WTC11 (cell line): ENCODE data around the gene CCND1. TPM values are rescaled to one million over a fixed set of nuclear protein-coding genes. Genes with fewer than 3 reads are reported as not detected.

Source experiments
- CBFB ChIP-seq: sonication (generic); formaldehyde crosslinking; IDR thresholded peaks from 2 replicates; pipeline ENCODE4 v1.8.1; 2022; ENCODE audit warnings: mild to moderate bottlenecking, low read depth, missing genetic modification reagents
- CREB1 ChIP-seq: sonication (generic); formaldehyde crosslinking; IDR thresholded peaks from 2 replicates; pipeline ENCODE4 v1.8.0; 2023; ENCODE audit warnings: mild to moderate bottlenecking, missing genetic modification reagents
- CREM ChIP-seq: sonication (generic); formaldehyde crosslinking; IDR thresholded peaks from 2 replicates; pipeline ENCODE4 v1.8.1; 2022; ENCODE audit warnings: mild to moderate bottlenecking, missing genetic modification reagents, moderate library complexity
- ETV6 ChIP-seq: sonication (generic); formaldehyde crosslinking; IDR thresholded peaks from 2 replicates; pipeline ENCODE4 v1.8.1; 2022; ENCODE audit warnings: mild to moderate bottlenecking, missing genetic modification reagents
- HMGA2 ChIP-seq: fragments of 250-450 bp; sonication (Bioruptor Pico); IDR thresholded peaks from 2 replicates; pipeline ENCODE4 v1.4.0; 2021; ENCODE audit warnings: mild to moderate bottlenecking, moderate library complexity
- JUN ChIP-seq: sonication (generic); formaldehyde crosslinking; IDR thresholded peaks from 2 replicates; pipeline ENCODE4 v1.8.0; 2023; ENCODE audit warnings: mild to moderate bottlenecking, missing genetic modification reagents
- MAX ChIP-seq: sonication (generic); formaldehyde crosslinking; IDR thresholded peaks from 2 replicates; pipeline ENCODE4 v1.8.0; 2022; ENCODE audit warnings: mild to moderate bottlenecking, missing genetic modification reagents
- MLX ChIP-seq: sonication (generic); formaldehyde crosslinking; IDR thresholded peaks from 2 replicates; pipeline ENCODE4 v1.8.1; 2023; ENCODE audit warnings: mild to moderate bottlenecking, missing genetic modification reagents, moderate library complexity
- MXD4 ChIP-seq: fragments of 250-450 bp; sonication (Bioruptor Pico); IDR thresholded peaks from 2 replicates; pipeline ENCODE4 v1.8.0; 2021; ENCODE audit warnings: mild to moderate bottlenecking, moderate library complexity, borderline replicate concordance
- NR1H2 ChIP-seq: sonication (generic); formaldehyde crosslinking; IDR thresholded peaks from 2 replicates; pipeline ENCODE4 v1.9.0; 2021; ENCODE audit warnings: mild to moderate bottlenecking, moderate library complexity, missing genetic modification reagents
- SP1 ChIP-seq: sonication (generic); formaldehyde crosslinking; conservative IDR thresholded peaks from 2 replicates; pipeline ENCODE4 v1.8.1; 2022; ENCODE audit warnings: missing genetic modification reagents
- TEAD1 ChIP-seq: sonication (generic); formaldehyde crosslinking; IDR thresholded peaks from 2 replicates; pipeline ENCODE4 v1.8.0; 2022; ENCODE audit warnings: mild to moderate bottlenecking, missing genetic modification reagents
- TP53 ChIP-seq: sonication (generic); formaldehyde crosslinking; IDR thresholded peaks from 2 replicates; pipeline ENCODE4 v1.8.1; 2023; ENCODE audit warnings: mild to moderate bottlenecking, missing genetic modification reagents
- ZMAT4 ChIP-seq: fragments of 250-450 bp; sonication (Bioruptor Pico); IDR thresholded peaks from 2 replicates; pipeline ENCODE4 v1.9.0; 2021; ENCODE audit warnings: mild to moderate bottlenecking
- ZNF232 ChIP-seq: sonication (generic); formaldehyde crosslinking; IDR thresholded peaks from 2 replicates; pipeline ENCODE4 v1.8.0; 2022; ENCODE audit warnings: mild to moderate bottlenecking, missing genetic modification reagents
- ZNF416 ChIP-seq: fragments of 250-450 bp; sonication (Bioruptor Pico); IDR thresholded peaks from 2 replicates; pipeline ENCODE4 v1.9.0; 2021; ENCODE audit warnings: mild to moderate bottlenecking, inconsistent platforms
- ZNF425 ChIP-seq: fragments of 250-450 bp; sonication (Bioruptor Pico); conservative IDR thresholded peaks from 2 replicates; pipeline ENCODE4 v1.9.0; 2021; ENCODE audit warnings: mild to moderate bottlenecking
- total RNA-seq: library from RNA; stranded (reverse); gene quantifications from 3 replicates; pipeline ENCODE4 v1.2.3, GENCODE V29; 2021
- TF ChIP-seq, protein P1 (sequence below): sonication (generic); formaldehyde crosslinking; IDR thresholded peaks from 2 replicates; pipeline ENCODE4 v1.8.1; 2022; ENCODE audit warnings: mild to moderate bottlenecking, missing genetic modification reagents, moderate library complexity, borderline replicate concordance
- TF ChIP-seq, protein P2 (sequence below): sonication (generic); formaldehyde crosslinking; IDR thresholded peaks from 2 replicates; pipeline ENCODE4 v1.8.1; 2022; ENCODE audit warnings: low read depth, mild to moderate bottlenecking, moderate library complexity, missing genetic modification reagents, borderline replicate concordance
- TF ChIP-seq, protein P3 (sequence below): sonication (generic); formaldehyde crosslinking; IDR thresholded peaks from 2 replicates; pipeline ENCODE4 v1.8.1; 2023; ENCODE audit warnings: mild to moderate bottlenecking, moderate library complexity, missing genetic modification reagents
- TF ChIP-seq, protein P4 (sequence below): fragments of 250-450 bp; sonication (Bioruptor Pico); IDR thresholded peaks from 2 replicates; pipeline ENCODE4 v1.9.0; 2021; ENCODE audit warnings: mild to moderate bottlenecking
- TF ChIP-seq, protein P5 (sequence below): sonication (generic); formaldehyde crosslinking; IDR thresholded peaks from 2 replicates; pipeline ENCODE4 v1.8.0; 2023; ENCODE audit warnings: mild to moderate bottlenecking, missing genetic modification reagents
- TF ChIP-seq, protein P6 (sequence below): sonication (generic); formaldehyde crosslinking; IDR thresholded peaks from 2 replicates; pipeline ENCODE4 v1.8.1; 2022; ENCODE audit warnings: low read depth, missing genetic modification reagents, borderline replicate concordance

Gene CCND1
- total RNA-seq, 1 experiment from 2014 or later, result 212 TPM

DNA sequence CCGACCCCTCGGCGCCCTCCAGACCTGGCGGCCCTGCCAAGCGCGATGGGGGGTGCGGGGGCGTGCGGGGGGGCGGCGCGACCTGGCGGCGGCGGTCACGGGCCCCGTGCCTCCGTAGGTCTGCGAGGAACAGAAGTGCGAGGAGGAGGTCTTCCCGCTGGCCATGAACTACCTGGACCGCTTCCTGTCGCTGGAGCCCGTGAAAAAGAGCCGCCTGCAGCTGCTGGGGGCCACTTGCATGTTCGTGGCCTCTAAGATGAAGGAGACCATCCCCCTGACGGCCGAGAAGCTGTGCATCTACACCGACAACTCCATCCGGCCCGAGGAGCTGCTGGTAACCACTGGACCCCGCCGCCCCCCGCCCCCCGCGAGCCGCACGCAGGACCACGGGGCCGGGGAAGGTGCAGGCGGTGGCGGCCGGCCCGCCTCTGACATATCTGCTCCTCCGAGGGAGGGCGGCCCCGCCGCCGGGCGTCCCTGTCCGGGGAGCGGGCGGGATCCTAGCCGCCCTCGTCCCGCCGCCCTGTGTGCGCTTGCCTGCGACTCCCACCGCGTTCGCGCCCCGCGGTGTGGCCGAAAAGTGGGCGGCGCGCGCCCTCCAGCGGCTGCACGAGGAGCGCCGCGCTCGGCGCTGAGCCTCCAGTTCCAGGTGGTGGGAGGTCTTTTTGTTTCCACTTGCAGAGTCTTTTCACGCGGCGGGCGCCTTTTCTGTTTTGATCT is 2.1 kb downstream of the CCND1 start (continued):
- TF ChIP-seq MLX (CRISPR knock-in tag), result 0 out of 2 replicates have a peak, but pooled peaks have one; percentile 21
- TF ChIP-seq MAX, result peak; percentile 53; the same call in 1 of the 2 replicates
- TF ChIP-seq JUN, result no peak
- peak; percentile 67; the same call in 1 of the 2 replicates for TF ChIP-seq ETV6 (CRISPR knock-in tag)
- TF ChIP-seq CREM, result peak; percentile 42; the same call in 1 of the 2 replicates
- TF ChIP-seq NR1H2, result no peak
- TF ChIP-seq TP53 (CRISPR knock-in tag), result no peak
- TF ChIP-seq, protein P1, sequence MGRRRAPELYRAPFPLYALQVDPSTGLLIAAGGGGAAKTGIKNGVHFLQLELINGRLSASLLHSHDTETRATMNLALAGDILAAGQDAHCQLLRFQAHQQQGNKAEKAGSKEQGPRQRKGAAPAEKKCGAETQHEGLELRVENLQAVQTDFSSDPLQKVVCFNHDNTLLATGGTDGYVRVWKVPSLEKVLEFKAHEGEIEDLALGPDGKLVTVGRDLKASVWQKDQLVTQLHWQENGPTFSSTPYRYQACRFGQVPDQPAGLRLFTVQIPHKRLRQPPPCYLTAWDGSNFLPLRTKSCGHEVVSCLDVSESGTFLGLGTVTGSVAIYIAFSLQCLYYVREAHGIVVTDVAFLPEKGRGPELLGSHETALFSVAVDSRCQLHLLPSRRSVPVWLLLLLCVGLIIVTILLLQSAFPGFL, result no peak
- TF ChIP-seq, protein P2, sequence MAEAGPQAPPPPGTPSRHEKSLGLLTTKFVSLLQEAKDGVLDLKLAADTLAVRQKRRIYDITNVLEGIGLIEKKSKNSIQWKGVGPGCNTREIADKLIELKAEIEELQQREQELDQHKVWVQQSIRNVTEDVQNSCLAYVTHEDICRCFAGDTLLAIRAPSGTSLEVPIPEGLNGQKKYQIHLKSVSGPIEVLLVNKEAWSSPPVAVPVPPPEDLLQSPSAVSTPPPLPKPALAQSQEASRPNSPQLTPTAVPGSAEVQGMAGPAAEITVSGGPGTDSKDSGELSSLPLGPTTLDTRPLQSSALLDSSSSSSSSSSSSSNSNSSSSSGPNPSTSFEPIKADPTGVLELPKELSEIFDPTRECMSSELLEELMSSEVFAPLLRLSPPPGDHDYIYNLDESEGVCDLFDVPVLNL (CRISPR knock-in tag), result no peak
- TF ChIP-seq, protein P3, sequence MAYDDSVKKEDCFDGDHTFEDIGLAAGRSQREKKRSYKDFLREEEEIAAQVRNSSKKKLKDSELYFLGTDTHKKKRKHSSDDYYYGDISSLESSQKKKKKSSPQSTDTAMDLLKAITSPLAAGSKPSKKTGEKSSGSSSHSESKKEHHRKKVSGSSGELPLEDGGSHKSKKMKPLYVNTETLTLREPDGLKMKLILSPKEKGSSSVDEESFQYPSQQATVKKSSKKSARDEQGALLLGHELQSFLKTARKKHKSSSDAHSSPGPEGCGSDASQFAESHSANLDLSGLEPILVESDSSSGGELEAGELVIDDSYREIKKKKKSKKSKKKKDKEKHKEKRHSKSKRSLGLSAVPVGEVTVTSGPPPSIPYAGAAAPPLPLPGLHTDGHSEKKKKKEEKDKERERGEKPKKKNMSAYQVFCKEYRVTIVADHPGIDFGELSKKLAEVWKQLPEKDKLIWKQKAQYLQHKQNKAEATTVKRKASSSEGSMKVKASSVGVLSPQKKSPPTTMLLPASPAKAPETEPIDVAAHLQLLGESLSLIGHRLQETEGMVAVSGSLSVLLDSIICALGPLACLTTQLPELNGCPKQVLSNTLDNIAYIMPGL, result peak; percentile 98
- TF ChIP-seq, protein P4, sequence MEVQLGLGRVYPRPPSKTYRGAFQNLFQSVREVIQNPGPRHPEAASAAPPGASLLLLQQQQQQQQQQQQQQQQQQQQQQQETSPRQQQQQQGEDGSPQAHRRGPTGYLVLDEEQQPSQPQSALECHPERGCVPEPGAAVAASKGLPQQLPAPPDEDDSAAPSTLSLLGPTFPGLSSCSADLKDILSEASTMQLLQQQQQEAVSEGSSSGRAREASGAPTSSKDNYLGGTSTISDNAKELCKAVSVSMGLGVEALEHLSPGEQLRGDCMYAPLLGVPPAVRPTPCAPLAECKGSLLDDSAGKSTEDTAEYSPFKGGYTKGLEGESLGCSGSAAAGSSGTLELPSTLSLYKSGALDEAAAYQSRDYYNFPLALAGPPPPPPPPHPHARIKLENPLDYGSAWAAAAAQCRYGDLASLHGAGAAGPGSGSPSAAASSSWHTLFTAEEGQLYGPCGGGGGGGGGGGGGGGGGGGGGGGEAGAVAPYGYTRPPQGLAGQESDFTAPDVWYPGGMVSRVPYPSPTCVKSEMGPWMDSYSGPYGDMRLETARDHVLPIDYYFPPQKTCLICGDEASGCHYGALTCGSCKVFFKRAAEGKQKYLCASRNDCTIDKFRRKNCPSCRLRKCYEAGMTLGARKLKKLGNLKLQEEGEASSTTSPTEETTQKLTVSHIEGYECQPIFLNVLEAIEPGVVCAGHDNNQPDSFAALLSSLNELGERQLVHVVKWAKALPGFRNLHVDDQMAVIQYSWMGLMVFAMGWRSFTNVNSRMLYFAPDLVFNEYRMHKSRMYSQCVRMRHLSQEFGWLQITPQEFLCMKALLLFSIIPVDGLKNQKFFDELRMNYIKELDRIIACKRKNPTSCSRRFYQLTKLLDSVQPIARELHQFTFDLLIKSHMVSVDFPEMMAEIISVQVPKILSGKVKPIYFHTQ (CRISPR knock-in tag), result no peak
- TF ChIP-seq ZNF232 (CRISPR knock-in tag), result 0 out of 2 replicates have a peak, but pooled peaks have one; percentile 67
- TF ChIP-seq MXD4 (CRISPR knock-in tag), result no peak
- no peak for TF ChIP-seq CREB1 (CRISPR knock-in tag)
- TF ChIP-seq SP1 (CRISPR knock-in tag), result peak; percentile 54; the same call in 1 of the 2 replicates
- no peak for TF ChIP-seq ZNF425 (CRISPR knock-in tag)
- no peak for TF ChIP-seq ZNF416
- TF ChIP-seq, protein P5, sequence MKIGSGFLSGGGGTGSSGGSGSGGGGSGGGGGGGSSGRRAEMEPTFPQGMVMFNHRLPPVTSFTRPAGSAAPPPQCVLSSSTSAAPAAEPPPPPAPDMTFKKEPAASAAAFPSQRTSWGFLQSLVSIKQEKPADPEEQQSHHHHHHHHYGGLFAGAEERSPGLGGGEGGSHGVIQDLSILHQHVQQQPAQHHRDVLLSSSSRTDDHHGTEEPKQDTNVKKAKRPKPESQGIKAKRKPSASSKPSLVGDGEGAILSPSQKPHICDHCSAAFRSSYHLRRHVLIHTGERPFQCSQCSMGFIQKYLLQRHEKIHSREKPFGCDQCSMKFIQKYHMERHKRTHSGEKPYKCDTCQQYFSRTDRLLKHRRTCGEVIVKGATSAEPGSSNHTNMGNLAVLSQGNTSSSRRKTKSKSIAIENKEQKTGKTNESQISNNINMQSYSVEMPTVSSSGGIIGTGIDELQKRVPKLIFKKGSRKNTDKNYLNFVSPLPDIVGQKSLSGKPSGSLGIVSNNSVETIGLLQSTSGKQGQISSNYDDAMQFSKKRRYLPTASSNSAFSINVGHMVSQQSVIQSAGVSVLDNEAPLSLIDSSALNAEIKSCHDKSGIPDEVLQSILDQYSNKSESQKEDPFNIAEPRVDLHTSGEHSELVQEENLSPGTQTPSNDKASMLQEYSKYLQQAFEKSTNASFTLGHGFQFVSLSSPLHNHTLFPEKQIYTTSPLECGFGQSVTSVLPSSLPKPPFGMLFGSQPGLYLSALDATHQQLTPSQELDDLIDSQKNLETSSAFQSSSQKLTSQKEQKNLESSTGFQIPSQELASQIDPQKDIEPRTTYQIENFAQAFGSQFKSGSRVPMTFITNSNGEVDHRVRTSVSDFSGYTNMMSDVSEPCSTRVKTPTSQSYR, result no peak
- TF ChIP-seq TEAD1, result no peak
- no peak for TF ChIP-seq HMGA2 (CRISPR knock-in tag)
- TF ChIP-seq CBFB, result no peak
- TF ChIP-seq, protein P6, sequence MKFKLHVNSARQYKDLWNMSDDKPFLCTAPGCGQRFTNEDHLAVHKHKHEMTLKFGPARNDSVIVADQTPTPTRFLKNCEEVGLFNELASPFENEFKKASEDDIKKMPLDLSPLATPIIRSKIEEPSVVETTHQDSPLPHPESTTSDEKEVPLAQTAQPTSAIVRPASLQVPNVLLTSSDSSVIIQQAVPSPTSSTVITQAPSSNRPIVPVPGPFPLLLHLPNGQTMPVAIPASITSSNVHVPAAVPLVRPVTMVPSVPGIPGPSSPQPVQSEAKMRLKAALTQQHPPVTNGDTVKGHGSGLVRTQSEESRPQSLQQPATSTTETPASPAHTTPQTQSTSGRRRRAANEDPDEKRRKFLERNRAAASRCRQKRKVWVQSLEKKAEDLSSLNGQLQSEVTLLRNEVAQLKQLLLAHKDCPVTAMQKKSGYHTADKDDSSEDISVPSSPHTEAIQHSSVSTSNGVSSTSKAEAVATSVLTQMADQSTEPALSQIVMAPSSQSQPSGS (CRISPR knock-in tag), result no peak
- TF ChIP-seq ZMAT4 (CRISPR knock-in tag), result no peak
